ENCODE results near the gene TMEM62.
A peak's percentile ranks its signal among the peaks of the same experiment; 100 is the strongest.

DNA sequence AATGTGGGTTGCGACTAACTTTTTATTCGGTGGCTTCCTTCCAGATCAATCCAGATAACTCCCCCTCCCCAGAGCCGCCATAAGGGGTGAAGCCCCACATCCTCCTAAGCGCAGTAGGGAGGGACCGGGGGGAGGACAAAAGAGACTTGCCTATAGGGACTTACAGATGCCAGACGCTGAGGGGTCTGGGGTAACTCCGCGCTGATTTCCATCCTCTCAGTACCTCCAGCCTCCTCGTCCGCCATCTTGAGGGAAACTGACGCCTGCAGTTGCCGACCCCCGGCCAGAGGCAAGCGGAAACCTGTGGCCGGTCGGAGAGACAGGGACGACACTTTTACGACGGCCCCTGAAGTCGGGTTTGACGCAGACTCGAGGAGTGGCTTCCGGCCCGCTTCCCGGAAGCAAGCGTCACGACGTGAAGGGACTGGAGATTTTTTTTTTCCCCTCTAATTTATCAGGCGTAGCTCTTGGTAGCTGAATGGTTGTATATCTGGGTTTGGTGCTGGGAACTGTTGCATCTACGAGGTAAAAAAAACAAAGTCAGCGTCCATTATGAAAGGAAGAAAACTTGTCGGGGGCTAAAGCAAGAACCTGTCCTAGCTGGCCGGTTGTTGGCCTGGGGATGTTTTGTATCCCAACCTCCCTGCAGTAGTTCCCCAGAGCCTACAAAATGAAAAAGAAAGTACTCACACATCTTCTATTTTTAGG lies 27.5 kb upstream of the TMEM62 start, which contains the start of gene UBR1:
- peak; percentile 70 for TF ChIP-seq POLR2A (IDR thresholded peaks at IDR 0.05)
- TF ChIP-seq, protein P1, sequence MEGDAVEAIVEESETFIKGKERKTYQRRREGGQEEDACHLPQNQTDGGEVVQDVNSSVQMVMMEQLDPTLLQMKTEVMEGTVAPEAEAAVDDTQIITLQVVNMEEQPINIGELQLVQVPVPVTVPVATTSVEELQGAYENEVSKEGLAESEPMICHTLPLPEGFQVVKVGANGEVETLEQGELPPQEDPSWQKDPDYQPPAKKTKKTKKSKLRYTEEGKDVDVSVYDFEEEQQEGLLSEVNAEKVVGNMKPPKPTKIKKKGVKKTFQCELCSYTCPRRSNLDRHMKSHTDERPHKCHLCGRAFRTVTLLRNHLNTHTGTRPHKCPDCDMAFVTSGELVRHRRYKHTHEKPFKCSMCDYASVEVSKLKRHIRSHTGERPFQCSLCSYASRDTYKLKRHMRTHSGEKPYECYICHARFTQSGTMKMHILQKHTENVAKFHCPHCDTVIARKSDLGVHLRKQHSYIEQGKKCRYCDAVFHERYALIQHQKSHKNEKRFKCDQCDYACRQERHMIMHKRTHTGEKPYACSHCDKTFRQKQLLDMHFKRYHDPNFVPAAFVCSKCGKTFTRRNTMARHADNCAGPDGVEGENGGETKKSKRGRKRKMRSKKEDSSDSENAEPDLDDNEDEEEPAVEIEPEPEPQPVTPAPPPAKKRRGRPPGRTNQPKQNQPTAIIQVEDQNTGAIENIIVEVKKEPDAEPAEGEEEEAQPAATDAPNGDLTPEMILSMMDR (IDR thresholded peaks at IDR 0.05) = no peak

Measured in right lobe of liver (tissue), 4 donors.